Limb (tissue), 2 donors: ENCODE results near the gene PRKN.

Experiments
- DNase-seq, 2 donors: peaks; one replicate each; pipeline ENCODE4 v3.0.0-alpha.2; 2016; ENCODE audit errors: extremely low spot score in 2 of 2

PRKN gene

GRCh38 chr6:162068340-162068739 lies 659.2 kb downstream of the PRKN start:
- no peak for DNase-seq

- DNase-seq: no peak
These were observed 663.9 kb downstream of the PRKN start for GRCh38 chr6:162063666-162064065.

GRCh38 chr6:162058281-162058875 lies 669.2 kb downstream of the PRKN start:
- no peak for DNase-seq

GRCh38 chr6:162056745-162057144 lies 670.8 kb downstream of the PRKN start:
- no peak for DNase-seq

- DNase-seq: no peak
These were observed 671.5 kb downstream of the PRKN start for GRCh38 chr6:162056061-162056460.

- no peak for DNase-seq
These were observed 672.2 kb downstream of the PRKN start for GRCh38 chr6:162055365-162055764.

- no peak for DNase-seq
These were observed 674.5 kb downstream of the PRKN start for GRCh38 chr6:162053084-162053483.

- no peak for DNase-seq
These were observed 677.0 kb downstream of the PRKN start for GRCh38 chr6:162050579-162050978.

- no peak for DNase-seq
These were observed 681.2 kb downstream of the PRKN start for GRCh38 chr6:162046324-162046723.

GRCh38 chr6:162032620-162033019 lies 694.9 kb downstream of the PRKN start:
- DNase-seq: no peak

GRCh38 chr6:162029873-162030576 lies 697.5 kb downstream of the PRKN start:
- DNase-seq: no peak

GRCh38 chr6:162026843-162027242 lies 700.7 kb downstream of the PRKN start:
- no peak for DNase-seq

- DNase-seq: no peak
These were observed 701.5 kb downstream of the PRKN start for GRCh38 chr6:162026031-162026430.

- no peak for DNase-seq
These were observed 708.2 kb downstream of the PRKN start for GRCh38 chr6:162019349-162019748.

- no peak for DNase-seq
These were observed 710.0 kb downstream of the PRKN start for GRCh38 chr6:162017536-162017935.

- DNase-seq: no peak
These were observed 713.3 kb downstream of the PRKN start for GRCh38 chr6:162014069-162014811.

GRCh38 chr6:162005372-162005771 lies 722.2 kb downstream of the PRKN start:
- no peak for DNase-seq

- DNase-seq: no peak
These were observed 730.8 kb downstream of the PRKN start for GRCh38 chr6:161996783-161997182.

GRCh38 chr6:161985876-161986423 lies 741.6 kb downstream of the PRKN start:
- no peak for DNase-seq

GRCh38 chr6:161984713-161985112 lies 742.9 kb downstream of the PRKN start:
- DNase-seq: no peak

- no peak for DNase-seq
These were observed 751.0 kb downstream of the PRKN start for GRCh38 chr6:161976553-161976952.

GRCh38 chr6:161973064-161973463 lies 754.5 kb downstream of the PRKN start:
- no peak for DNase-seq
